GM12878 (cell line): ENCODE measurements around the gene BCLAF1. TPM values are rescaled to one million over a fixed set of nuclear protein-coding genes. Genes with fewer than 3 reads are reported as not detected.

Source experiments
- BACH1 ChIP-seq: fragments of 450-650 bp; IDR thresholded peaks from 2 replicates; pipeline ENCODE4 v1.6.1; 2017; ENCODE audit warnings: mild to moderate bottlenecking, borderline replicate concordance
- BHLHE40 ChIP-seq, 2 experiments: fragments of 450-650 bp in 1 of 2; IDR thresholded peaks; 2 replicates each; pipeline ENCODE4 v1.6.1; 2011 to 2017; ENCODE audit warnings: low read depth in 2 of 2, borderline replicate concordance in 1 of 2, improper control_type of control experiment in 1 of 2, low read length in 1 of 2, mild to moderate bottlenecking in 1 of 2
- CBX5 ChIP-seq: sonication (generic); IDR thresholded peaks from 2 replicates; pipeline ENCODE4 v1.6.1; 2016; ENCODE audit warnings: low read depth, moderate library complexity, mild to moderate bottlenecking, inconsistent platforms
- E2F4 ChIP-seq: IDR thresholded peaks from 2 replicates; pipeline ENCODE4 v1.6.1; 2012; ENCODE audit warnings: low read depth, low read length, improper control_type of control experiment
- HCFC1 ChIP-seq: fragments of 150-350 bp; IDR thresholded peaks from 2 replicates; pipeline ENCODE4 v1.6.1; 2014; ENCODE audit warnings: low read length
- IKZF1 ChIP-seq: fragments of 450-650 bp; conservative IDR thresholded peaks from 2 replicates; pipeline ENCODE4 v1.6.1; 2017; ENCODE audit warnings: antibody characterized with exemption, mild to moderate bottlenecking
- IKZF2 ChIP-seq, 2 experiments: fragments of 450-650 bp; IDR thresholded peaks; 2 replicates each; pipeline ENCODE4 v1.6.1; 2017; ENCODE audit warnings: mild to moderate bottlenecking in 2 of 2, moderate library complexity in 2 of 2
- IRF4 ChIP-seq: IDR thresholded peaks from 2 replicates; pipeline ENCODE4 v1.6.1; 2011; ENCODE audit warnings: low read depth, low read length
- NFYA ChIP-seq: IDR thresholded peaks from 2 replicates; pipeline ENCODE4 v1.6.1; 2011; ENCODE audit warnings: low read depth, mild to moderate bottlenecking, low read length, improper control_type of control experiment, borderline replicate concordance
- NR2C1 ChIP-seq: fragments of 450-650 bp; IDR thresholded peaks from 2 replicates; pipeline ENCODE4 v1.6.1; 2017; ENCODE audit warnings: antibody characterized with exemption, mild to moderate bottlenecking, moderate library complexity
- NR2F1 ChIP-seq: fragments of 450-650 bp; conservative IDR thresholded peaks from 2 replicates; pipeline ENCODE4 v1.6.1; 2017; ENCODE audit warnings: mild to moderate bottlenecking
- PML ChIP-seq: IDR thresholded peaks from 2 replicates; pipeline ENCODE4 v1.6.1; 2012; ENCODE audit warnings: low read length, inconsistent platforms
- POLR2AphosphoS2 ChIP-seq: IDR thresholded peaks from 2 replicates; pipeline ENCODE4 v1.6.1; 2011; ENCODE audit warnings: low read depth, mild to moderate bottlenecking, low read length, improper control_type of control experiment, moderate library complexity
- RAD21 ChIP-seq: IDR thresholded peaks from 2 replicates; pipeline ENCODE4 v1.6.1; 2011; ENCODE audit warnings: mild to moderate bottlenecking, low read depth, low read length, moderate library complexity; ENCODE audit not compliant: insufficient read depth
- RCOR1 ChIP-seq: conservative IDR thresholded peaks from 2 replicates; pipeline ENCODE4 v1.6.1; 2012; ENCODE audit warnings: low read depth, low read length, improper control_type of control experiment
- STAT1 ChIP-seq: fragments of 450-650 bp; conservative IDR thresholded peaks from 2 replicates; pipeline ENCODE4 v1.6.1; 2014; ENCODE audit warnings: antibody characterized with exemption, mild to moderate bottlenecking
- ZNF384 ChIP-seq: IDR thresholded peaks from 2 replicates; pipeline ENCODE4 v1.6.1; 2012; ENCODE audit warnings: low read depth, mild to moderate bottlenecking, low read length, improper control_type of control experiment, borderline replicate concordance
- ZNF592 ChIP-seq: fragments of 450-650 bp; IDR thresholded peaks from 2 replicates; pipeline ENCODE4 v1.6.1; 2017; ENCODE audit warnings: mild to moderate bottlenecking, moderate library complexity
- polyA plus RNA-seq, 11 experiments: library from polyadenylated mRNA; depleted of rRNA in 4 of 11; unstranded in 6 of 11; stranded (reverse) in 5 of 11; fragments of >200 nt; fragmentation: Nextera tagmentation in 4 of 11; fragmentation: Illumina TruSeq in 1 of 11; extraction: Ambion mirVana in 4 of 11; extraction: Trizol in 1 of 11; gene quantifications; 1 replicate in 1 of 11; 2 replicates in 10 of 11; pipeline versions ENCODE4 v1.2.1 to v1.2.3, GENCODE V29; 2011 to 2016; ENCODE audit warnings: inconsistent platforms in 2 of 11, missing spikeins in 2 of 11, low read depth in 1 of 11
- total RNA-seq, 4 experiments: library from RNA; depleted of rRNA in 3 of 4; stranded (reverse); fragments of >200 nt in 3 of 4; fragmentation: Illumina TruSeq in 1 of 4; extraction: Trizol in 1 of 4; gene quantifications; 2 replicates each; pipeline versions ENCODE4 v1.2.1 to v1.2.3, GENCODE V29; 2013 to 2021
- TF ChIP-seq, protein P1 (sequence below): IDR thresholded peaks from 2 replicates; pipeline ENCODE4 v1.6.1; 2011; ENCODE audit warnings: borderline replicate concordance, low read depth, mild to moderate bottlenecking, moderate library complexity, mixed read lengths, low read length; ENCODE audit not compliant: insufficient read depth; ENCODE audit errors: extremely low read length
- TF ChIP-seq, protein P2 (sequence below): fragments of 450-650 bp; IDR thresholded peaks from 2 replicates; pipeline ENCODE4 v1.6.1; 2017; ENCODE audit warnings: borderline replicate concordance
- TF ChIP-seq, protein P3 (sequence below): IDR thresholded peaks from 2 replicates; pipeline ENCODE4 v1.6.1; 2012; ENCODE audit warnings: low read length, inconsistent platforms

The BCLAF1 gene
- total and polyA plus RNA-seq, 10 of the 15 experiments (the other 5 are each of a cell fraction or from before 2014, with no cell fraction given): 56.0 to 223 (median 114) TPM

DNA sequence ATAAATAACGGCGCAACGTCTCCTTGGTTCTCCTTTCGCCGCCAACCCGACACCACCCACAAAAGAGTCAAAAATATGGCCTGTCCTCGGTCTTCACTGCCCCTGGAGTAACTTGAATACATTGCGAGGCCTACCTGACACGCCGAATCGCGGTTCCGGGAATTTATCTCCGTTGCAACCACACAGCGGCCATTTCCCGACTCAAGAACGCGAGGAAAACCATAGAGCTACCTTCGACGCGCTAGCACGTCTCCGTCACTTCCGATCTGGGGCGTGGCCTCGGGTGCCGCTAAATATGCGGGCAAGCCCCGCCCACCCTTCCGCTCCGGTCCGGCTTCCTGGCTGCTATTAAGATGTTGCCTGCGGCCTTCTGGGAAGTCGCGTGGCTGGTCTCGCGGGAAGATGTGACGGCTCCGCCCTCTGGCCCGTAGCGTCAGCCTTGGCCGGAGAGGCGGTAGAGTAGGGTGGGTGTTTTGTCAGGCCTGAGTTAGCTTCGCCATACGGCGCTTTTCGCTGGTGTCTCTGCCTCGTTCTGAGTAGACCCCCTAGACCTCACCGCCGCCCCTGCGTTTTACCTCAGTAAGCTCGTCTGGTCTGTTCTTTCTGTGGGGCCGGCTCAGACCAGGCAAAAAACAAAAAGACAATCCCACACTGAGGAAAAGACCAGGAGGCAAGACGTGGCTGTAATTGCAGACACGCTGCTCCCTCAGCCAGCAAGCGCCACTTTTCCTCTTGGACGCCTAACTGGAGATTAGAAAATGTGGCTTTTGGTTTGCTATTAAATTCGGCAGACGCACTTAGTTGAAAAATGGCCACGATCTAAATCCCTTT lies at the start of gene BCLAF1 (continued):
- no peak for TF ChIP-seq ZNF592
- TF ChIP-seq CBX5: peak; percentile 30; the same call in 1 of the 2 replicates
- peak; percentile 99 for TF ChIP-seq PML
- TF ChIP-seq, protein P1, sequence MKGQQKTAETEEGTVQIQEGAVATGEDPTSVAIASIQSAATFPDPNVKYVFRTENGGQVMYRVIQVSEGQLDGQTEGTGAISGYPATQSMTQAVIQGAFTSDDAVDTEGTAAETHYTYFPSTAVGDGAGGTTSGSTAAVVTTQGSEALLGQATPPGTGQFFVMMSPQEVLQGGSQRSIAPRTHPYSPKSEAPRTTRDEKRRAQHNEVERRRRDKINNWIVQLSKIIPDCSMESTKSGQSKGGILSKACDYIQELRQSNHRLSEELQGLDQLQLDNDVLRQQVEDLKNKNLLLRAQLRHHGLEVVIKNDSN: no peak
- TF ChIP-seq, protein P2, sequence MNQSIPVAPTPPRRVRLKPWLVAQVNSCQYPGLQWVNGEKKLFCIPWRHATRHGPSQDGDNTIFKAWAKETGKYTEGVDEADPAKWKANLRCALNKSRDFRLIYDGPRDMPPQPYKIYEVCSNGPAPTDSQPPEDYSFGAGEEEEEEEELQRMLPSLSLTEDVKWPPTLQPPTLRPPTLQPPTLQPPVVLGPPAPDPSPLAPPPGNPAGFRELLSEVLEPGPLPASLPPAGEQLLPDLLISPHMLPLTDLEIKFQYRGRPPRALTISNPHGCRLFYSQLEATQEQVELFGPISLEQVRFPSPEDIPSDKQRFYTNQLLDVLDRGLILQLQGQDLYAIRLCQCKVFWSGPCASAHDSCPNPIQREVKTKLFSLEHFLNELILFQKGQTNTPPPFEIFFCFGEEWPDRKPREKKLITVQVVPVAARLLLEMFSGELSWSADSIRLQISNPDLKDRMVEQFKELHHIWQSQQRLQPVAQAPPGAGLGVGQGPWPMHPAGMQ: no peak
- TF ChIP-seq, protein P3, sequence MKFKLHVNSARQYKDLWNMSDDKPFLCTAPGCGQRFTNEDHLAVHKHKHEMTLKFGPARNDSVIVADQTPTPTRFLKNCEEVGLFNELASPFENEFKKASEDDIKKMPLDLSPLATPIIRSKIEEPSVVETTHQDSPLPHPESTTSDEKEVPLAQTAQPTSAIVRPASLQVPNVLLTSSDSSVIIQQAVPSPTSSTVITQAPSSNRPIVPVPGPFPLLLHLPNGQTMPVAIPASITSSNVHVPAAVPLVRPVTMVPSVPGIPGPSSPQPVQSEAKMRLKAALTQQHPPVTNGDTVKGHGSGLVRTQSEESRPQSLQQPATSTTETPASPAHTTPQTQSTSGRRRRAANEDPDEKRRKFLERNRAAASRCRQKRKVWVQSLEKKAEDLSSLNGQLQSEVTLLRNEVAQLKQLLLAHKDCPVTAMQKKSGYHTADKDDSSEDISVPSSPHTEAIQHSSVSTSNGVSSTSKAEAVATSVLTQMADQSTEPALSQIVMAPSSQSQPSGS: no peak
- peak; percentile 84; the same call in 1 of the 2 replicates for TF ChIP-seq RCOR1
- TF ChIP-seq IRF4: no peak
- TF ChIP-seq POLR2AphosphoS2: peak; percentile 89
- peak; percentile 12 for TF ChIP-seq IKZF1
- no peak; a peak in 1 of 4 replicates for TF ChIP-seq IKZF2 (IDR thresholded peaks at IDR 0.05)
- no peak for TF ChIP-seq STAT1
- TF ChIP-seq BHLHE40 (IDR thresholded peaks at IDR 0.05; ENCODE audit: borderline replicate concordance in 1 of 2, low read depth in 2 of 2, low read length in 1 of 2): peak in 1 of 2 experiments; percentile 37; a peak in 3 of 4 replicates
- no peak for TF ChIP-seq HCFC1
- TF ChIP-seq RAD21: no peak
- no peak for TF ChIP-seq ZNF384
- no peak for TF ChIP-seq NR2C1
- TF ChIP-seq BACH1: peak; percentile 62
- no peak for TF ChIP-seq E2F4
- no peak for TF ChIP-seq NR2F1
- TF ChIP-seq NFYA: no peak
